A549 treated with AZD2906 at 1 μM for 4 hours (cell line): Measurements from ENCODE around the gene B4GALT6. TPM values are rescaled to one million over a fixed set of nuclear protein-coding genes. Genes with fewer than 3 reads are reported as not detected.

Source experiments
- total RNA-seq: library from RNA; stranded (reverse); fragments of 200-300 nt; extraction: Qiagen RNA extraction; gene quantifications from 5 replicates; pipeline ENCODE4 v1.2.3, GENCODE V29; 2022

B4GALT6 gene, protein sequence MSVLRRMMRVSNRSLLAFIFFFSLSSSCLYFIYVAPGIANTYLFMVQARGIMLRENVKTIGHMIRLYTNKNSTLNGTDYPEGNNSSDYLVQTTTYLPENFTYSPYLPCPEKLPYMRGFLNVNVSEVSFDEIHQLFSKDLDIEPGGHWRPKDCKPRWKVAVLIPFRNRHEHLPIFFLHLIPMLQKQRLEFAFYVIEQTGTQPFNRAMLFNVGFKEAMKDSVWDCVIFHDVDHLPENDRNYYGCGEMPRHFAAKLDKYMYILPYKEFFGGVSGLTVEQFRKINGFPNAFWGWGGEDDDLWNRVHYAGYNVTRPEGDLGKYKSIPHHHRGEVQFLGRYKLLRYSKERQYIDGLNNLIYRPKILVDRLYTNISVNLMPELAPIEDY
- total RNA-seq: 4.1 to 7.4 TPM (median 5.4 TPM) in 5 replicates

DNA sequence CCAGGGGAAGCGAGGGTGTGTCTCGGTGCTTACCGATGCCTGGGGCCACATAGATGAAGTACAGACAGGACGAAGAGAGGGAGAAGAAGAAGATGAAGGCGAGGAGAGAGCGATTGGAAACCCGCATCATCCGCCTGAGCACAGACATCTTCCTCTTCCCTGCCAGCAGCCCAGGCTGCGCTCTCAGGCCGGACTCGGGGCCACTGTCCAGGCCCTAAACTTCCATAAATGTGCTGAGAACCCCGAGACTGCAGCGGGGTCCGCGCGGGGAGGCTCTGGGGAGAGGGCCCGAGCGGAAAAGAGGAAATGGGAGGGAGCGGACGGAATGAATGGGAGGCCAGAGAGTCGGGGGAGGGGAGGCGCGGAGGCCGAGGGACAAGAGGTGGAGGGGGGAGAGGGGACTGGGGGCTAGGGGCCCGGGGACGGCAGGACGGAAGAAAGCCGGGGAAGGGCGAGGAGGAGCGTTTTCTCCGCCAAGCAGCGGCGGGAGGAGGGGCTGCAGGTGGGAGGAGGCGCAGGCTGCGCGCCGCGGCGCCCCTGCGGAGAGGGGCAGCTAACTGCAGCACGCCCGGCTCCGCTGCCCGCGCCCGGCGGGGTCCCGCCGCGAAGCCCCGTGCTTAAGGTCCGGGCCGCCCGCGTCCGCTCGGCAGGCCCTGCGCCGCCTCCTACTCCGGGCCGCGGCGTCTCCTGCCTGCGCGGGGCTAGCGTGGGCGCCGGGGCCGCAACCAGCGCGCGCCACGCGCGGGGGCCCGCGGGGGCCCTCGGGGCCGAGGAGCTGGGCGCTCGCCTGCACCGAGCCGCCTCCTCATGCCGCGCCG lies at the start of gene B4GALT6:
B4GALT6 (minus strand) TSS at position 303 of the 818 bp plus-strand sequence; CDS start at position 148, 155 bp downstream.

DNA sequence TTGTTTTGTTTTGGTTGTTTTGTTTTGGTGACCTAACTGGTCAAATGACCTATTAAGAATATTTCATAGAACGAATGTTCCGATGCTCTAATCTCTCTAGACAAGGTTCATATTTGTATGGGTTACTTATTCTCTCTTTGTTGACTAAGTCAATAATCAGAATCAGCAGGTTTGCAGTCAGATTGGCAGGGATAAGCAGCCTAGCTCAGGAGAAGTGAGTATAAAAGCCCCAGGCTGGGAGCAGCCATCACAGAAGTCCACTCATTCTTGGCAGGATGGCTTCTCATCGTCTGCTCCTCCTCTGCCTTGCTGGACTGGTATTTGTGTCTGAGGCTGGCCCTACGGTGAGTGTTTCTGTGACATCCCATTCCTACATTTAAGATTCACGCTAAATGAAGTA lies 92.8 kb downstream of the B4GALT6 start, which contains the start of gene TTR:
TTR (plus strand) TSS at position 250 of the 400 bp plus-strand sequence; CDS start at position 276, 26 bp downstream.

Other genes starting within 250 kb of the B4GALT6 start
- 0.01 to 0.02 TPM (median 0.02 TPM) in 5 replicates for gene DSG3, start 236.8 kb downstream of the B4GALT6 start, total RNA-seq
- 43.1 to 72.3 TPM (median 59.6 TPM) in 5 replicates for gene DSG2, start 186.4 kb downstream of the B4GALT6 start, total RNA-seq
- 0.27 to 0.42 TPM (median 0.30 TPM) in 3 of 5 replicates, not detected in the others for gene TTR, start 92.7 kb downstream of the B4GALT6 start, total RNA-seq
- gene SLC25A52, start 76.3 kb upstream of the B4GALT6 start, total RNA-seq: not detected in 5 replicates